AG09309 (cell line): ENCODE results near the gene SLC16A1.

Source experiments
- DNase-seq: peaks from one replicate; pipeline ENCODE4 v3.0.0-alpha.2; 2010; ENCODE audit warnings: low read depth
- H3K4me3 ChIP-seq: 2 replicates; pipeline ENCODE4 v1.5.1; 2011; ENCODE audit warnings: mild to moderate bottlenecking, low read depth, low read length, moderate library complexity; ENCODE audit not compliant: control insufficient read depth
- CTCF ChIP-seq: IDR thresholded peaks from 2 replicates; pipeline ENCODE4 v1.5.1; 2011; ENCODE audit warnings: mild to moderate bottlenecking, low read depth, low read length, inconsistent platforms; ENCODE audit not compliant: insufficient read depth, control insufficient read depth; ENCODE audit errors: missing control alignments

SLC16A1 gene

GRCh38 chr1:112927462-112927990, 28.5 kb downstream of the SLC16A1 start:
- DNase-seq: no peak
- TF ChIP-seq CTCF: no peak
- no peak overlapping the region for H3K4me3 ChIP-seq

- no peak overlapping the region for H3K4me3 ChIP-seq
- no peak for TF ChIP-seq CTCF
- no peak for DNase-seq
Measured at GRCh38 chr1:112926858-112927257, 29.1 kb downstream of the SLC16A1 start.

GRCh38 chr1:112925015-112925414, 31.0 kb downstream of the SLC16A1 start:
- H3K4me3 ChIP-seq: no peak overlapping the region
- no peak for DNase-seq
- TF ChIP-seq CTCF: no peak

- H3K4me3 ChIP-seq: no peak overlapping the region
- no peak for TF ChIP-seq CTCF
- no peak for DNase-seq
Measured at GRCh38 chr1:112923959-112924349, 32.0 kb downstream of the SLC16A1 start.

- TF ChIP-seq CTCF: no peak
- DNase-seq: no peak
- no peak overlapping the region for H3K4me3 ChIP-seq
Measured at GRCh38 chr1:112923234-112923958, 32.6 kb downstream of the SLC16A1 start.

GRCh38 chr1:112911506-112912220, 44.3 kb downstream of the SLC16A1 start:
- TF ChIP-seq CTCF: no peak
- DNase-seq: no peak
- H3K4me3 ChIP-seq: no peak overlapping the region

GRCh38 chr1:112909847-112910246, 46.1 kb downstream of the SLC16A1 start:
- H3K4me3 ChIP-seq: no peak overlapping the region
- DNase-seq: no peak

More at GRCh38 chr1:112909847-112910246, 46.1 kb downstream of the SLC16A1 start:
- TF ChIP-seq CTCF: no peak
